HepG2 (cell line): ENCODE data around the gene ELOVL6. TPM values are rescaled to one million over a fixed set of nuclear protein-coding genes. Genes with fewer than 3 reads are reported as not detected.

Experiments used
- ATAC-seq: fragments of 200-7000 bp; cut with Tn5 transposase; 3 replicates; pipeline ENCODE4 v1.9.1; 2020; ENCODE audit warnings: mild to moderate bottlenecking, moderate library complexity
- BruUV-seq: library from RNA; stranded (reverse); fragments of 400-500 nt; replicated peaks from 2 replicates; lab custom pipeline; 2021; lab: Mats Ljungman, UMichigan
- CTCF ChIA-PET: fragments of 300-600 bp; formaldehyde crosslinking; extraction: SDS; loops from one replicate; lab custom pipeline; 2021; ENCODE audit warnings: low total read pairs, inconsistent platforms, low intra/inter-chr PET ratio; lab: Yijun Ruan, JAX
- POLR2A ChIA-PET: fragments of 350-600 bp; sonication (Branson Sonifier 250); formaldehyde crosslinking; loops from one replicate; lab custom pipeline; 2020; ENCODE audit warnings: antibody characterized with exemption, inconsistent platforms; lab: Yijun Ruan, JAX
- DNase-seq: peaks from one replicate; pipeline ENCODE4 v3.0.0-alpha.2; 2015; ENCODE audit warnings: low spot score
- FAIRE-seq: peaks from 3 replicates; lab custom pipeline; 2011; peaks lifted over from hg19 to GRCh38; lab: Jason Lieb, UNC
- H2AFZ ChIP-seq: one replicate; pipeline ENCODE4 v1.6.1; 2011; ENCODE audit warnings: low read length, inconsistent platforms
- H3K27ac ChIP-seq: fragments of 300-600 bp; 3 replicates; pipeline ENCODE4 v1.8.0; 2011; ENCODE audit warnings: mixed run types, mild to moderate bottlenecking, mixed read lengths, low read length, inconsistent platforms; ENCODE audit not compliant: insufficient read depth; ENCODE audit errors: extremely low read length
- H3K27me3 ChIP-seq, 2 experiments: fragments of 200-600 bp in 1 of 2; 2 replicates in 1 of 2; 3 replicates in 1 of 2; pipeline versions ENCODE4 v1.6.0 to v1.8.0; 2011; ENCODE audit warnings: low read length in 2 of 2, mild to moderate bottlenecking in 2 of 2, moderate library complexity in 2 of 2, inconsistent platforms in 1 of 2; ENCODE audit not compliant: insufficient read depth in 2 of 2, control insufficient read depth in 1 of 2
- H3K36me3 ChIP-seq, 2 experiments: fragments of 200-600 bp in 1 of 2; replicated peaks in 1 of 2; 2 replicates in 1 of 2; 3 replicates in 1 of 2; pipeline versions ENCODE4 v1.5.1 to v1.8.0; 2011; ENCODE audit warnings: low read length in 2 of 2, inconsistent platforms in 1 of 2; ENCODE audit not compliant: insufficient read depth in 2 of 2, control insufficient read depth in 1 of 2
- H3K4me1 ChIP-seq: 2 replicates; pipeline ENCODE4 v1.5.1; 2012; ENCODE audit warnings: low read length, inconsistent platforms; ENCODE audit not compliant: insufficient read depth
- H3K4me2 ChIP-seq: 2 replicates; pipeline ENCODE4 v1.6.0; 2011; ENCODE audit warnings: low read depth, low read length, inconsistent platforms
- H3K4me3 ChIP-seq, 3 experiments: fragments of 200-600 bp in 1 of 3; sonication (generic), shearing (Covaris generic) in 1 of 3; replicated peaks in 1 of 3; 2 replicates each; pipeline ENCODE4 v1.5.1; 2011 to 2016; ENCODE audit warnings: low read length in 3 of 3, inconsistent platforms in 2 of 3, low read depth in 2 of 3, mild to moderate bottlenecking in 2 of 3, control low read depth in 1 of 3, mixed read lengths in 1 of 3; ENCODE audit not compliant: insufficient read depth in 1 of 3
- H3K79me2 ChIP-seq: one replicate; pipeline ENCODE4 v1.6.1; 2011; ENCODE audit warnings: low read length, inconsistent platforms; ENCODE audit not compliant: insufficient read depth
- H3K9ac ChIP-seq: 2 replicates; pipeline ENCODE4 v1.6.0; 2011; ENCODE audit warnings: mild to moderate bottlenecking, low read depth, low read length, inconsistent platforms; ENCODE audit not compliant: insufficient read depth
- H3K9me3 ChIP-seq: 2 replicates; pipeline ENCODE4 v1.5.1; 2012; ENCODE audit warnings: mild to moderate bottlenecking, low read length
- H4K20me1 ChIP-seq: 2 replicates; pipeline ENCODE4 v1.6.0; 2011; ENCODE audit warnings: inconsistent platforms, mild to moderate bottlenecking, low read length, moderate library complexity; ENCODE audit not compliant: insufficient read depth
- AKAP8 ChIP-seq: sonication (generic); formaldehyde crosslinking; IDR thresholded peaks from 2 replicates; pipeline ENCODE4 v1.5.1; 2020; ENCODE audit warnings: mild to moderate bottlenecking, missing genetic modification reagents
- ESRRA ChIP-seq: sonication (generic); formaldehyde crosslinking; IDR thresholded peaks from 2 replicates; pipeline ENCODE4 v1.5.1; 2020; ENCODE audit warnings: mild to moderate bottlenecking, low read depth, missing genetic modification reagents
- FOXK1 ChIP-seq: sonication (generic); formaldehyde crosslinking; IDR thresholded peaks from 2 replicates; pipeline ENCODE4 v1.4.0; 2020; ENCODE audit warnings: low read depth, missing genetic modification reagents, borderline replicate concordance
- MTA1 ChIP-seq: sonication (generic); formaldehyde crosslinking; IDR thresholded peaks from 2 replicates; pipeline ENCODE4 v1.4.0; 2020; ENCODE audit warnings: missing genetic modification reagents, mild to moderate bottlenecking, borderline replicate concordance
- NCOA5 ChIP-seq: sonication (generic); formaldehyde crosslinking; IDR thresholded peaks from 2 replicates; pipeline ENCODE4 v1.4.0; 2020; ENCODE audit warnings: missing genetic modification reagents
- ZBTB21 ChIP-seq: sonication (generic); formaldehyde crosslinking; IDR thresholded peaks from 2 replicates; pipeline ENCODE4 v1.4.0; 2020; ENCODE audit warnings: missing genetic modification reagents
- WGBS: methylation state at CpG from one replicate; pipeline ENCODE4 v1.1.6; 2017; ENCODE audit warnings: low lambda C conversion rate; 5-methylcytosine and 5-hydroxymethylcytosine counted together
- in situ Hi-C: cut with HindIII; loops from 2 replicates; pipeline ENCODE4 v1.10.0; 2017; ENCODE audit warnings: low pct_unique_long_range_greater_than_20kb; ENCODE audit not compliant: extremely low pct_ligation_motif_present
- intact Hi-C: fragments of 100-400 bp; cut with micrococcal nuclease; formaldehyde crosslinking; loops from one replicate; pipeline ENCODE4 v1.10.0; 2022; ENCODE audit not compliant: unreplicated experiment
- polyA plus RNA-seq, 8 experiments: library from polyadenylated mRNA; depleted of rRNA in 3 of 8; stranded (reverse) in 7 of 8; unstranded in 1 of 8; fragments of >200 nt; fragmentation: Illumina TruSeq in 4 of 8; extraction: Trizol in 4 of 8; gene quantifications; 2 replicates each; pipeline versions ENCODE4 v1.2.1 to v1.2.3, GENCODE V29; 2011 to 2016; ENCODE audit warnings: low read depth in 4 of 8, missing spikeins in 1 of 8, mixed read lengths in 1 of 8; ENCODE audit not compliant: insufficient read depth in 1 of 8
- total RNA-seq, 5 experiments: library from RNA; depleted of rRNA; stranded (reverse); fragments of >200 nt; fragmentation: Illumina TruSeq; extraction: Trizol; gene quantifications; 2 replicates each; pipeline ENCODE4 v1.2.3, GENCODE V29; 2016; ENCODE audit warnings: low read depth in 1 of 5
- TF ChIP-seq, protein P1 (sequence below): conservative IDR thresholded peaks from 2 replicates; pipeline ENCODE4 v1.6.1; 2018; ENCODE audit warnings: missing genetic modification reagents
- TF ChIP-seq, protein P2 (sequence below): sonication (generic); formaldehyde crosslinking; IDR thresholded peaks from 2 replicates; pipeline ENCODE4 v1.4.0; 2020; ENCODE audit warnings: missing genetic modification reagents

Gene ELOVL6
- total and polyA plus RNA-seq, 2 of the 13 experiments (the other 11 are each of a cell fraction or from before 2014, with no cell fraction given), result 14.1 to 23.2 TPM

DNA sequence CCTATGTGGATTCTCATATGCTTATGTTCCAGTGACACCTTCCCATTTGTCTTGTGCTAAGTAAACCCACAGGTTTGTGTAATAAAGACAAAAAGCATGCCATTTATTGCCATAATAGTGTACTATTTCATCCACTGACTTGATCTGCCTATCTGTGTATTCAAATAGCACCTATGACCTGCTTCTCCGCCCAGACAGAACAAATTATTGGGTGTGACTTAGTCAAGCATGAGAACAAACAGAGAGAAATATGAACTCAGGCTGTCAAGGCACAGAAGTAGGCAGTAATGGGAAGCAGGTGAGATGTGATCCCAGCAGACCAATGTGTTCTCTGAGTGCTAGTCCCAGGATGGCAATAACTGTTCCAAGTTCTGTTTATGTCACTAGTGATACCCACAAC, 25.4 kb downstream of the ELOVL6 start (continued):
- TF ChIP-seq, protein P1, sequence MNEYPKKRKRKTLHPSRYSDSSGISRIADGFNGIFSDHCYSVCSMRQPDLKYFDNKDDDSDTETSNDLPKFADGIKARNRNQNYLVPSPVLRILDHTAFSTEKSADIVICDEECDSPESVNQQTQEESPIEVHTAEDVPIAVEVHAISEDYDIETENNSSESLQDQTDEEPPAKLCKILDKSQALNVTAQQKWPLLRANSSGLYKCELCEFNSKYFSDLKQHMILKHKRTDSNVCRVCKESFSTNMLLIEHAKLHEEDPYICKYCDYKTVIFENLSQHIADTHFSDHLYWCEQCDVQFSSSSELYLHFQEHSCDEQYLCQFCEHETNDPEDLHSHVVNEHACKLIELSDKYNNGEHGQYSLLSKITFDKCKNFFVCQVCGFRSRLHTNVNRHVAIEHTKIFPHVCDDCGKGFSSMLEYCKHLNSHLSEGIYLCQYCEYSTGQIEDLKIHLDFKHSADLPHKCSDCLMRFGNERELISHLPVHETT (CRISPR knock-in tag), result no peak
- no peak for TF ChIP-seq FOXK1
- TF ChIP-seq, protein P2, sequence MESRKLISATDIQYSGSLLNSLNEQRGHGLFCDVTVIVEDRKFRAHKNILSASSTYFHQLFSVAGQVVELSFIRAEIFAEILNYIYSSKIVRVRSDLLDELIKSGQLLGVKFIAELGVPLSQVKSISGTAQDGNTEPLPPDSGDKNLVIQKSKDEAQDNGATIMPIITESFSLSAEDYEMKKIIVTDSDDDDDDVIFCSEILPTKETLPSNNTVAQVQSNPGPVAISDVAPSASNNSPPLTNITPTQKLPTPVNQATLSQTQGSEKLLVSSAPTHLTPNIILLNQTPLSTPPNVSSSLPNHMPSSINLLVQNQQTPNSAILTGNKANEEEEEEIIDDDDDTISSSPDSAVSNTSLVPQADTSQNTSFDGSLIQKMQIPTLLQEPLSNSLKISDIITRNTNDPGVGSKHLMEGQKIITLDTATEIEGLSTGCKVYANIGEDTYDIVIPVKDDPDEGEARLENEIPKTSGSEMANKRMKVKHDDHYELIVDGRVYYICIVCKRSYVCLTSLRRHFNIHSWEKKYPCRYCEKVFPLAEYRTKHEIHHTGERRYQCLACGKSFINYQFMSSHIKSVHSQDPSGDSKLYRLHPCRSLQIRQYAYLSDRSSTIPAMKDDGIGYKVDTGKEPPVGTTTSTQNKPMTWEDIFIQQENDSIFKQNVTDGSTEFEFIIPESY (CRISPR knock-in tag), result no peak
- no peak for TF ChIP-seq ESRRA (CRISPR knock-in tag)

- H3K79me2 ChIP-seq, result no peaks in the 10 kb centered on the region
- POLR2A ChIA-PET, result no interaction called here
- no peaks in the 10 kb centered on the region for H4K20me1 ChIP-seq
- intact Hi-C loops, result no loop called here
- no peak overlapping the region for H3K27ac ChIP-seq
- no peak for TF ChIP-seq AKAP8
- no peak for TF ChIP-seq MTA1 (CRISPR knock-in tag)
- TF ChIP-seq NCOA5, result no peak
- no peak for TF ChIP-seq ZBTB21 (CRISPR knock-in tag)
- no peak for DNase-seq
- in situ Hi-C loops, result no loop called here
- ATAC-seq, result no peak
- no peak overlapping the region for H3K4me3 ChIP-seq
- no peaks in the 10 kb centered on the region for H3K4me1 ChIP-seq
- CTCF ChIA-PET, result no interaction called here
- H3K36me3 ChIP-seq, result peaks cover 0 to 5% of the 10 kb centered on the region in 2 experiments; a peak in 3 of 5 replicates
- H3K4me2 ChIP-seq, result no peak overlapping the region
- no peaks in the 10 kb centered on the region for H3K27me3 ChIP-seq
- FAIRE-seq, result no peak
- H3K9me3 ChIP-seq, result no peaks in the 10 kb centered on the region
- H3K9ac ChIP-seq, result no peak overlapping the region
- no TSS peak for BruUV-seq
- WGBS, result 100% methylated on average over 1 of the region's 1 CpG
- no peak overlapping the region for H2AFZ ChIP-seq
Observed at GRCh38 chr4:110171971-110172370, 26.4 kb downstream of the ELOVL6 start.
